Left renal pelvis (tissue), 4 donors: Measurements from ENCODE around the gene DDX6. TPM values are rescaled to one million over a fixed set of nuclear protein-coding genes. Genes with fewer than 3 reads are reported as not detected.
"Not testable (repeated sequence)": the region's sequence is repeated elsewhere in the genome, so short reads cannot be mapped to it uniquely, and the experiment has no call there.

Experiments used
- DNase-seq, 4 donors: peaks; one replicate each; pipeline ENCODE4 v3.0.0-alpha.2; 2013; ENCODE audit warnings: low read depth in 4 of 4, low spot score in 3 of 4
- polyA plus RNA-seq, 4 donors: library from polyadenylated mRNA; unstranded; fragments of 120-200 nt; gene quantifications; one replicate each; pipeline ENCODE4 v1.2.1, GENCODE V29; 2013; ENCODE audit not compliant: insufficient read length in 4 of 4

Gene DDX6
- polyA plus RNA-seq, 4 donors = 105 to 144 (median 136) TPM

GRCh38 chr11:118791961-118792569 is 1.1 kb upstream of the DDX6 start:
- DNase-seq = peak in 2 of 4 donors; percentile 3 to 8

- DNase-seq = peak; percentile 60 to 78 (median 70)
Measured at GRCh38 chr11:118790357-118791110, 430 bp downstream of the DDX6 start.

- DNase-seq = peak in 2 of 4 donors; percentile 37 to 38
Measured at GRCh38 chr11:118789501-118790356, 1.2 kb downstream of the DDX6 start.

- no peak for DNase-seq
Measured at GRCh38 chr11:118786657-118787056, 4.3 kb downstream of the DDX6 start.

- no peak for DNase-seq
Measured at GRCh38 chr11:118785362-118785761, 5.6 kb downstream of the DDX6 start.

GRCh38 chr11:118783724-118784495 is 7.1 kb downstream of the DDX6 start:
- DNase-seq = no peak

GRCh38 chr11:118783324-118783723 is 7.6 kb downstream of the DDX6 start:
- not testable (repeated sequence) for DNase-seq

DNA sequence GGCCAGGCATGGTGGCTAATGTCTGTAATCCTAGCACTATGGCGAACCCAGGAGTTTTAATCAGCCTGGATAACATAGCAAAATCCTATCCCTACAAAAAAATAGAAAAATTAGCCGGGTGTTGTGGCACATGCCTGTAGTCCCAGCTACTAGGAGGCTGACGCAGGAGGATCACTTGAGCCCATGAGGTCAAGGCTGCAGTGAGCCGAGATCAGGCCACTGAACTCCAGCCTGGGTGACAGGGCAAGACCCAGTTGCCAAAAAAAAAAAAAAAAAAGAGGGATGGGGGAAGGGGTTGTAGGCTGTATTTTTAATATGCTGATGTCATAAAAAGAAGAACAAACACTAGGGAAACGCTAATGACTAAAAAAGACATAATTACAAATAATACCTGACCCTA is 12.1 kb downstream of the DDX6 start:
- no peak for DNase-seq

DNA sequence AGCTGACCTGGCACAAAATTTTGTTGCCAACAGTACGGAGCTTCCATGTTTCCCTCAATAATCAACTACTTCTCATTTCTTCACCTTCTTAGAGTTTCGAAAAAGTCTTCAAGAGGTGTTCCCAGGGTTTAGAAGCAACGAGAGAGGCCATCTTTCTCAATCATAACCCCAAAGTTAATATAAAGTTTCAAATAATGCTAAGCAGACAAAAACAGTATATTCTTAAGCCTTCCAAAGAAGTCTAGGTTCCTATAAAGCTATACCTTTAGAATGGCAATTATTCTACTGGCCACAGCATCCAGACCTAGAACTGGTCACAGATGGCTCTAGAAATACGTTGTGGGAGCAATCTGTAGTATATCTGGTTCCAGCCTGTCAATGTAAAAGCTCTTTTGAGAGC is 16.9 kb downstream of the DDX6 start:
- DNase-seq = no peak

GRCh38 chr11:118771547-118772288 is 19.2 kb downstream of the DDX6 start:
- DNase-seq = no peak

GRCh38 chr11:118768690-118769089 is 22.3 kb downstream of the DDX6 start:
- no peak for DNase-seq

DNA sequence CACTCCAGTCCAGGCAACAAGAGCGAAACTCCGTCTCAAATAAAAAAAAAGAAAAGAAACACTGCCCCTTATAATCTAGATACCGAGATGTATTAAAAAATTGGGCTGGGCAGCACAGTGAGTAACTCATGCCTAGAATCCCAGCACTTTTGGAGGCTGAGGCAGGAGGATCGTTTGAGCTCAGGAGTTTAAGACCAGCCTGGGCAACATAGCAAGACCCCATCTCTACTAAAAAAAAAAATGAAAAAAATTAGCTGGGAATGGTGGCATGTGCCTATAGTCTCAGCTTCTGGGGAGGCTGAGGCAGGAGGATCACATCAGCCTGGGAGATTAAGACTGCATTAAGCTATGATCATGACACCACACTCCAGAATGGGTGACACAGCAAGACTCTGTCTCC is 24.9 kb downstream of the DDX6 start:
- DNase-seq = no peak

- not testable (repeated sequence) for DNase-seq
Measured at GRCh38 chr11:118765095-118765691, 25.8 kb downstream of the DDX6 start.

- no peak for DNase-seq
Measured at GRCh38 chr11:118763041-118763440, 27.9 kb downstream of the DDX6 start.

DNA sequence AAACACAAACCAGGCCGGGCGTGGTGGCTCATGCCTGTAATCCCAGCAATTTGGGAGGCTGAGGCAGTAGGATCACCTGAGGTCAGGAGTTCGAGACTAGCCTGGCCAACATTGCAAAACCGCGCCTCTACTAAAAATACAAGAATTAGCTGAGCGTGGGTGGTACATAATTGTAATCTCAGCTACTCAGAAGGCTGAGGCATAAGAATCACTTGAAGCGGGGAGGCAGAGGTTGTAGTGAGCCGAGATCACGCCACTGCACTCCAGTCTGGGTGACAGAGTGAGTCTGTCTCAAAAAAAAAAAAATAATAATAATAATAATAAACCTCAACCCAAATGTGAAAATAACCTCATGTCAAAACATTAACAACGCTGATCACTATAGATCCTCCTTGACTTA is 29.0 kb downstream of the DDX6 start:
- DNase-seq = not testable (repeated sequence)

DNA sequence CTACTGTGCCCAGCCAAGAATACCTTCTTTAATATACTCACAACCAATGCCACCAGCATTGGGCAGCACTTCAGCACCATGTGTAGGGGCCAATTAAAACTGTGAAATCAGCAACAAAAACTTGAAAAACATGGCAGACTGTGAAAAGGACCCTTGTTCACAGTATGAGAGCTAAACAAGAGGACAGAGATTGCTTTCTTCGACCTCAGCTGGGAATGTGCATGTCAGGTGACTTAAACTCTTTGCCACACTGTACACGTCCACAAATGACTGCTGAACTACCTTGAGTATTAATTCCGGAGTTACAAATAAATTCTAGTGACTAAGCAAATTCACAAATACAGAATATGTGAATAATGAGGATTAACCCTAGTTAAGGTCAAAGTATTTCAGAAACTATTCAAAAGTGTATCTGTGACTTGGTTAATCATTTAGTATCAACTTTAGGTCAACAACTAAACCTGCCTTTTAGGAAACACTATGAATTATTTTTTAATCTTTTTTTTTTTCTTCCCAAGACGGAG is 33.0 kb downstream of the DDX6 start:
- no peak for DNase-seq

- no peak for DNase-seq
Measured at GRCh38 chr11:118752654-118753053, 38.3 kb downstream of the DDX6 start.

DNA sequence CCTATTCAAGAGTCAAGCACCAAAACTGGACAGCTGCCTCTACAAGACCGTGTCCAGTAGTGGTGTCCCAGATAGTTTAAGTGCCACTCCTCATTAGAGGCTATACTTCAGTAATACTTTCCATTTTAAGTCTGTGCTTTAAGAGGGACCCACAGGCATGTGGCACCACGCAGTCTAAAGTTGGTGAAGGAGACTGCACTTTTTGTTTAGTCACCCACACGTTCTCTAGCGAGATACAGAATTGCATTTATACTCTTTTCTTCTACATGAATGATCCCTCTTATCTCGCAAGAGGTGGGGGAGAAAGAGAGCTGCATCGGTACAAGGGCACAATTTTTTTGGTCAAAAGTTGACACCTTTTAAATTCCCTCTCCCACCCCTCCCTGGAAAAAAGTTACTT is 41.5 kb downstream of the DDX6 start:
- no peak for DNase-seq

DNA sequence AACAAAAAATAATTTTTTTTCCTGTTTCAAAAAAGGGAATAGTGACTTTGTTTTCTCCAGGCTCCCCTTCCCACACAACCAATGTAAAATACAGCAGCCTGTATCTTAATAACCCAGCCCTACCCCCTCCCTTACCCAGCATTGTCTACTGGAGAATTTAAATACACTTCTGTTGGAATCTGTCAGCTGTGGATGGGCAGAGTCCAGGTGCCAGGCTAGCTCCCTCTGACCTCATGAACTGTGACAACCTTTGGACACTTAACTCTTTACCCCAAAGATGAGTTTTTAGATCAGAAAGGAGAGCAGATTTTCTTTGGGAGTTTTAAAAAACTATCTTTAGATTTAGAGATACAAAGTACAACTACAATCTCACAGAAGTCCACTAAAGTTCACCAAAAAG is 42.9 kb downstream of the DDX6 start:
- DNase-seq = no peak
